ENCODE measurements around the gene OSBPL3.
A peak's percentile ranks its signal among the peaks of the same experiment; 100 is the strongest.

Gene OSBPL3

DNA sequence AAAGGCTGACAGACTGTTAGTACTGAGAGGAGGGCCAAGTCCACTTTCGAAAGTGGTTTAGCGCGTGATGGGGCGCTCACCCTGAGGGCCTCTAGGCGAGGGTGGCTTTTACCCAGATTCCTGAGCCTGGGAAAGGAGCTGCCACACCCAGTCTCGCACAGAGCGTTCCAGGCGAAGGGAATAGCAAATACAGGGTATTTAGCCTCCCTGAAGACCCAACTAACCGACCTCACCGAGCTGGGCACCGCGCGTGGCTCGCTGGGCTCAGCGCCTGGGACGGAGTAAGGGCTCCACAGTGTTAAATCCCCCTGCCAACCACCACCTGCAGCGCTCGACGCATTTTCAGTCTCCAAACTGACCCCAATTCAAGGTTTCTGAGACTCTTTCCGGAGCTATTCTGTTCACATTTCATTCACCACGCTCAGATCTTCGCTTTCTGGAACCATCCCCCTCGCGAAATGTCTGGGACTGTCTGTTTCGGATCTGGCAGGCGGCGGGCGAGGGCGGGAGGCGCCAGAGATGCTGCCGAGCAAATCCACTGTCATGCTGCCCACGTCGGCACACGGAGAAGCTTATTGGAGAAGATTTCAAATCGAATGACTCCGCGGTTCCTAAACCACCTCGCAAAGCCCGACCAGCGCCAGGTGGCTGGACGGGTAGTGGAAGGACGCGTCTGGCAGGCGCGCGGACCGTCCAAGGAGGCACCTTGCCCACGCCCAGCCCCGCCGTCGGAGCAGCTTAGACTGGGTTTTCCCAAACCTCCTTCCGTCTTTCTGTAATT, 1.4 kb upstream of the OSBPL3 start:
- peak in 3 of 4 experiments; percentile 19 to 43 (median 33) for DNase-seq (ENCODE audit: low read depth in 4 of 4, low spot score in 1 of 4)

DNA sequence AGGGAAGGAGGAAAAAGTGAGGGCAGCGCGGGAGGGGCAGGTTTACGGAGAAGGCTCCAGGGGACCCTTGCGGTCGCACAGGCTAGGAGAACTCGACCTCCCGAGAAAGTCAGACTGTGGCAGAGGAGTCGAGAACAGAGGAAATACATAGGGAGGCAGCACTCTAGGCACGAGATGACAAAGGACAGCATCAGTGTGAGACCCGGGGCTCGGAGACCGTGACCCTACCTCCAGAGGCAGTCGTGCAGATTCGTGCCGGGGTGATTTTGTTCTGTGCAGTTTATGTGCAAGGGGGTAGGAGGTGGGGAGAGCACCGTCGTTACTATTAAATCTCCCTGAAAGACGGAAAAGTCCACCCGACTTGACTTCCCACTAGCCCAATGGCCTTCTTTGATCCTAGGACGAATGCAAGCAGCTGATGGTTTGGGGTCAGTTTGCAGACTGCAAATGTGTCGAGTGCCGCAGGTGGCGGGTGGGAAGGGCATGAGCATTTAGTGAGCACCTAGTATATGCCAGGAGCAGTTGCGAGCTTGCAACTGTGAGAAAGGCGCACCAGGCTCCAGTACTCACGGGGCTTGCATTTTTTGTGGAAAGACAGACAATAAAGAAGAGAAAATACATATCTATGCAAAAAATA, 674 bp upstream of the OSBPL3 start:
- DNase-seq (ENCODE audit: low read depth in 4 of 4, low spot score in 1 of 4) = peak in 1 of 4 experiments; percentile 30

DNA sequence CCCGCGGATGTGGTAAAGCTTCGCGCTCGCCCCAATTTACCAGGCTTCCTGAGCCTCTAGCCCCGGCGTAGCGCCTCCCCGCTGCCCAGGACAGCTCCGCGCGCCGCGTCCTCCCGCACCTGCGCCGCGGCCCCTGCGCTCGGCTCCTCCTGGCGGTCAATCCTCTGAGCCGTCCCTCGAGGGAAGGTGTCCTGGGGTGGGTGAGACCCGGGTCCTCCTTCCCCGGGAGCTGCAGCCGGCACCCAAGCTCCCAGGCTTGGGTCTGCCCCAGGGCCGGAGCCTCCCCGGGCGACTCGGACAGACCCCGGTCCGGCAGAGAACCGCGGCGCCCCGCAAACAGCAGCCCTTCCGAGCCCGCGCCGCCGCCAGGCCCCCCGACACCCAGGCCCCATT, 512 bp downstream of the OSBPL3 start:
- peak in 3 of 4 experiments; percentile 42 to 75 (median 59) for DNase-seq (ENCODE audit: low read depth in 4 of 4, low spot score in 1 of 4)

DNA sequence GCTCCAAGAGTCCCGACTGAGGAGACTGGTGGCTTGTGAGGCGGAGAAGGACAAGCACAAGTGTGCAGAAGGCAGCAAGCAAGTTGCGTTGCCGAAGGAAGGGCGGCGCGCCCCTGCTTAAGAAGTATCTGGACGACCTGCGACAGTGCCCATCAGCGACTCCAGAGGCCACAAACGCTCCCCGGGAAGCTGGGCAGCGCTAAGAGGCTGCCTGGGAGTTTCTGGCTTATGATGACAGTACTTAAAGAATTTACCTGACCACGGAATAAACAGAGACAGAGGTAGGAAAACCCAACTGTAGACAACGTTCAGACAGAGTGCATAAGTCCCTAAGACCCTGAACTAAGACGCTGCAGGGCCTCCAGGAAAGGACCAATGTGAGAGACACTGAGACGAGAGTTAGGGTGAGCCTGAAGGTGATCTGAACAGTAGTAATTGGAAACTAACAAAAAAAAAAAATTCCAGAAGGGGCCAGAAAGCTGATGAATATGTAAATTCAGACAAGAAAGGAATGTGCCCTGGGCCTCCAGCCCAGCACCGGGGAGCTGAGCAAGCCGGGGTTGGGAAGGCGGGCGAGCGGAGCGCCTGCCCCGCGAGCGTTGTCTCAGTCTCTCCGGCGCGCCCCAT, 1.0 kb downstream of the OSBPL3 start:
- no peak for DNase-seq (ENCODE audit: low read depth in 4 of 4, low spot score in 1 of 4)

DNA sequence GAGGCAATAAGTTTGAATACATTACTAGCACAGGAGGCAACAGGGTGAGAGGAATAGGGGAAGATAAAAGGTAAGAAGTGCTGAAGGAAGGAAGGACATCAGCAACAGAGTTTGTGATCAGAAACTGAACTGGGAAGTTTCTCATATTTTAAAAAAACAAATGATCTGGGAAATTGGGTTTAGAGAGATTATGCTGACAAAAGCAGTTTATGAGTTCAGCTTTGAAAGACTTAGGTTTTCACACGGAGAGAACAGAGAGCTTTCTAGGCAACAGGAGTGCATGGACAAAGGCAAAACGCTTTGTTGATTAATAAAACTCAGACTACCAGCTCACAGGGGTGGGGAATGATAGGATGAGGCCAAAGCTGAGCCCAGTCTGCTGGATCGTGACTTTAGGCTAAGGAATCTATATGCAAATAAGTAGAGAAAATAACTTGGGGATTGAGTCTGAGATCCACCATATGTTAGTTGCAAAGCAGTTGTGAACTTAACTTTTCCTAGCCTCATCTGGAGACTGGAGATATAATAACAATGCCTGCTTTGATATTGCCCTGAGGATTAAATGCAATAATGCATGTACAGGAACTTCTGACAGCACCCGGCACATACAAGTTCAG, 4.2 kb downstream of the OSBPL3 start:
- no peak for DNase-seq (ENCODE audit: low read depth in 4 of 4, low spot score in 1 of 4)

DNA sequence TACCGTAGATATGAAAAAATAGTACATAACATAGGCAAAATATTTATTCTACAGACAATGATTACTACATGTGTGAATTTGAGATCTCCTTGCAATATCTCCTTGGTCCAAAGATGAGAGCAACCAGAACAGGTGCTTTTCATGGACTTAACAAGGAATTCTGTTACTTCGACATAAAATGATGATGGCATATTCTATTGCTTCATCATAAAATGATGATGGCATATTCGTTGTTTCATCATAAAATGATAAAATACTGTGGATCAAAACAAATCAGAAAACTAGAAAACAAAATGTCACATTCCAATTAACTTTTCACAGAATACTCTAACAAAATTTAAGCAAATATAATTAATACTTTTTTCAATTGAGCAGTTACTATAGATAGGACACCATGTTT, 4.8 kb downstream of the OSBPL3 start:
- no peak for DNase-seq (ENCODE audit: low read depth in 4 of 4, low spot score in 1 of 4)

DNA sequence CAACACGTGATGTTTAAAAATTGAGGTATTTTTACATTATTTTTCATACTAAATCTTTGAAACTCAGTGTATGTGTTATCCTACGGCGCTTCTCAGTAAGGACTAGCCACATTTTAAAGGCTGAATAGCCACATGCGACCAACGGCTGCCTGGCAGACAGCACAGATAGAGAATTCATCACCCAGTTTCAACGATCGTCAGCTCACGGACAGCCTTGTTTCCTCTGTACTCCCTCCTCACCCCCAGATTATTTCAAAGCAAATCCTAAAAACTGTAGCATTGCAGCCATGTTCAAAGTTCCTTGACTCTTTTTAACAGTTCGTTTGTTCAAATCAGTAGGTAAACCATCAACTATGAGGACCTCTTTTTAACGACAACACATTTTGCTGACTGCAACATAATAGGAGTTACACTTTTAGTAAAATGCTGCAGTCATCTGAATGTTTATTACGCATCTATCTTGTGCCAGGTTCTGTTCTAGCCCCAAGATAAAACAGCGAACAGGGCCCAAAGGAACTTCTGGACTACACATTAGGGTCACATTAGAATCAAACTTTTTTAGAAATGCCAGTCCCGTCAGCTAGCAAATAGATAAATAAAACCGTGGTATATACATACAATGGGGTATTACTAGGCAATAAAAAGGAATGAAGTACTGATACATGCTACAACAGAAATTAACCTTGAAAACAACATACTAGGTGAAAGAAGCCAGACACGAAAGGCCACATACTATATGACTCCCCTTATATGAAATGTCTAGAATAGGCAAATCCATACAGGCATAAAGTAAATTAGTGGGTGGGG, 5.7 kb downstream of the OSBPL3 start:
- no peak for DNase-seq (ENCODE audit: low read depth in 4 of 4, low spot score in 1 of 4)

DNA sequence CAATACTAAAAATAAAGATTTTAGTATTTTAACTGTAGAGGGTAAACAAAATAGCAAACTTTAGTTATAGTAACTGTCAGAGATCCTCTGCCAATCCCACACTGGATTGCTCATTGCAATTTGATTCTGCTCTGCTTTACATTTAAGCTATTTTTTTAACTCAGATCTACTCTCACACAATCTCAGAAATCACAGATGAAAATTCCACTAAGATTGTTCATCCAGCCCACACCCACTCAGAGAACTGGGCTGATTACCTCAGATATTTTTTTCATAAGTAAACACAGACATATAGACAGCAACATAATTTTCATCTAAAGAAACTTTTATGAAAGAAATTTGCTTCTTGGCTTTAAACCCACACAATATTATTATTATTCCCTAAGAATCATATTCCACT, 7.0 kb downstream of the OSBPL3 start:
- DNase-seq (ENCODE audit: low read depth in 4 of 4, low spot score in 1 of 4) = no peak

DNA sequence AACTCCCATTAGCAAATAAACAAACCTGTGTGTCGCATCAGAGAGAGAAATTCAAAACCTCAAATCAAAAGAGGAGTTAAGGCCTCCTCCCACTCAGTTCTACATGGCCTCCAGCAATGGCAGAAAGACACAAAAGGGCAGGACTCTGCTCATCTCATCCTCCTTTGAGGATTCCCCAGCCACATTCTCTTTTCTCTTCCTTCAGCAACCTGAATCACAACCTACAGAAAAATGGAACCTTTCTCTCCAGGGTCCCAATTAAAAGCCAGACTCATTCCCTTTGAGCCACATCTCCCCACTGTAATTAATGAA, 7.9 kb downstream of the OSBPL3 start:
- DNase-seq (ENCODE audit: low read depth in 4 of 4, low spot score in 1 of 4) = no peak

DNA sequence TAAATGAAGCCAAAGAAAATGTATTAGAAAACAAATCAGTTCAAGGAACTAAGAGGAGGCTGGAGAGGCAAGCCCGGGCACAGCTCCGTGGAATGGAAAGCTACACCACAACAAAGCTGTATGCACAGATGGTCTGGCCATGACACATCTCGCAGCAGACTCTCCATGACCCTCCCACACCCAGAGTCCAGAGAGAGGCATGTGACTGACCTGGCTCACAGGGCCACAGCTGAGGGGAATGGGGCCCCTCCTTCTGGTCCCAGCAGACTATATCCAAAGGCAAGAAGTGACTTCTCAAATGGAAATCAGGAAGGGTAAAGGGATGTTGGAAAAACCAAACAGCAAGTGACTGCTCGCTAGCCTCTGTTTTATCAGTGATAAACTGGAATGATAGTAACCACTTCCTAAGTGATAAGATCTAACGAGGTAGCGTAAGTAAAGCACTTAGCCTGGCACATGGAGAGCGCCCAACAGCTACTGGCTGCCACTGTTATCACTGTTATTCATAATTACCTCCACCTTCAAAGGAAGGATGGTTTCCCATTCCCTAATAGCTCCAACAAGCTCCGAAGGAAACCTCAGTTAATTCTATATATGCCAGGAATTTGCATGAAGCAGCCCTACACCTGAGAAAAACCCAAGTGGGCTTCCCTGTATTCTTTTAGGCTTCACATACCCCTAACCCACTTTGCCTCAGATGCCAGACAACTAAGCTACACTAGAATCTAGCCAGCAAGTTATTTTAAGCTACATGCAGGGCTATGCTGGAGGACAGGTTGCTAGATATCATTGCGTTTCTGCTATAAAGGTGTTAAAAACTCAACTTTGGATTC, 8.4 kb downstream of the OSBPL3 start:
- DNase-seq (ENCODE audit: low read depth in 4 of 4, low spot score in 1 of 4) = no peak

DNA sequence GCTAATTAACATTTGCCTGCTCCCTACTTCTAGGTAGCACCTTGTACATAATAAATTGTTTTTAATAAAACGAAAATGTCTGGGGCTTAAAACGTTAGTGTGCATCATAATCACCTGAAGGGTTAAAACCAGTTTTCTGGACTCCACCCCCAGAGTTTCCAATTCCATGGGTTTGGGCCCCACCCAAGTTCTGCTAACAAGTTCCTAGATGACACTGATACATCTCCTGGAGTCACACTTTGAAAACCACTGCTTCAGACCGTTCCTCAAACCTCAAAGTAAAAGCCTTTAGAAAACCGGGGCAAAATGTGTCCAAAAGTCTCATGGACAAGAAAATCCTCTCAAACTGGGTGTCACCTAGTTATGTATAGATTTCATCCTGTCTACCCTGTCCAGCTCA, 9.3 kb downstream of the OSBPL3 start:
- DNase-seq (ENCODE audit: low read depth in 4 of 4, low spot score in 1 of 4) = no peak

DNA sequence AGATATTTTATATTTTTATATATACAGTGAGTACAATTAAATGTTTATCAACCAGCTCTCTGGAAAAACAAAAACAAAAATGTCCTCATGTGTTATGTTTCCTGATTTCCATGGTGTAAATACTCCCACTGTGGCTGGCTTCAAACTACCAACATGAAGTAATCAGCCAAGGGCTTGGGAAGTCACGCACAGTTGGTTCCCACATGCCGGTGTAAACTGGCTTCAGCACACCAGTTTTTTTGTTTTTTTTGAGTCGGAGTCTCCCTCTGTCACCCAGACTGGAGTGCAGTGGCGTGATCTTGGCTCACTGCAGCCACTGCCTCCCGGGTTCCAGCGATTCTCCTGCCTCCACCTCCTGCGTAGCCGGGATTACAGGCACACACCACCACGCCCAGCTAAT, 11.8 kb downstream of the OSBPL3 start:
- no peak for DNase-seq (ENCODE audit: low read depth in 4 of 4, low spot score in 1 of 4)

DNA sequence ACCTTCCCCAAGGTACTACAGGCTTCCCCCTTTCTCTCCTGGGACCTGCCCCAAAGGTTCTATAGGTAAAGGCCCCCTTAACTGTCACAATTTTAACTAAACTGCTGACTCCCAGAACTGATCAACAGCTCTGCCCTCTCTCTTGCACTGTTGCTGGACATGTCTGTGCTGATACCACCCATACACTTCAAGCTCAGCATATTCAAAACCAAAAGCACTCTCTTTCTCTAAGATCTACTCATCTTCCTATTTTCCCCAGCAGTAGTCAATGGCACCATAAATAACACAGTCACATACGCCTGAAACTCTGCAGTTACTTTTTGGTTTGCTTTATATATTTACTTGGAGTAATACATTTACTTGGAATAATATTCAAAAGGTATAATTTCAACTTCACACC, 12.3 kb downstream of the OSBPL3 start:
- no peak for DNase-seq (ENCODE audit: low read depth in 4 of 4, low spot score in 1 of 4)

DNA sequence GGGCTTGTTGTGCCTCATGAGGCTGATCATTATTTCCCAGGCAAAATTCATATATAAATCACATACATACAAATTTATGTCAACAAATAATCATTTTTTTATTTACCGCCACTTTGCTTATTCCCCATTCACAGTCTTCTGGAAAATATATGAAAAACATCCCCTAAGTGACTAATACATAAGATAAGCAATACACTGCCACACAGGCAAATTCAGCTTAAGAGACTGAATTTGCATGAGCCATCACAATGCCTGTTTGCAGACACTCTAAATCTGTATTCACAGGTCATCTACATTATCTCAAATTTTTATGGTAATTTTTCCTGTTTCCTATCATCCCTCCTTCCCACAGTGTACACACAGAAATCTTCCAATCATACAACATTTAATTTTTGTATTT, 13.2 kb downstream of the OSBPL3 start:
- no peak for DNase-seq (ENCODE audit: low read depth in 4 of 4, low spot score in 1 of 4)

DNA sequence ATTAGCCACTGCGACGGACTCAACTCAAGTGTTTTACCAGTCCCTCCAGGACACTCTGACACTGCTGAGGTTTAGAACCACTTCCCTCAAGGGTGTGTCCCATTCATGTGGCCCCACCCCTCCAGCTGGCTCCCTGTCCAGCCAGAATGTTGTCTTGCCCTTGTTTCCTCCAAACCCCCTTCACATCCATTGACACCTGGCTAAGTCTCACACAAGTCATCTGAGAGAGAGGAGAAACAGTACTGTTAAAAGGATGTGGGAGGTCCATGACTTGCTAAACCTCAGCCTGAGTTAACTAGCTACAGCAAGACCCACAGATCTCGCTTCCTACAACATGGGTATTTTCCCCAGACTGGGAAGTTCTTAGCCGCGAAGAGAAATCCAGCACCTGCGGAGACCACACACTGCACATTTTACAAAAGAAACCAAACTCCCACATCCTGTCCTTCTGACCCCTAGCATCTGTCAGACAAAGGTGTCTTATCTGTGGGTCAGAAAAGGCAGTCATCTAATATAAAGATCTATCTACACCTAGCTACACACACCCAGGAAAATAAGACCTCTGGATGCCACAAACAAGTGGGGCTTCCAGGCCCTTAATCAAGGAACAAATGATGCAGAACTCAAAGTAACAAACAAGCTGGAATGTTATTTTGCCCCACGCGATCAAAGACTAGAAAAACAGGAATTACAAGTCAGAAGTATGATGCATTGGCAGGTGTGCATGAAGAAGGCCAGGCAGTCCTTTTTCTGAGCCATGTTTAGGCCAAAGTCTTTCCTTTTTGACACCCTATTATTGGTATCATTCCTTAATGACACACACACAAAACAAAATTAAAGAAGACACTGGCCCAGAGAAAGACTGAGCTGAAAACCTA, 13.9 kb downstream of the OSBPL3 start:
- DNase-seq (ENCODE audit: low read depth in 4 of 4, low spot score in 1 of 4) = no peak

DNA sequence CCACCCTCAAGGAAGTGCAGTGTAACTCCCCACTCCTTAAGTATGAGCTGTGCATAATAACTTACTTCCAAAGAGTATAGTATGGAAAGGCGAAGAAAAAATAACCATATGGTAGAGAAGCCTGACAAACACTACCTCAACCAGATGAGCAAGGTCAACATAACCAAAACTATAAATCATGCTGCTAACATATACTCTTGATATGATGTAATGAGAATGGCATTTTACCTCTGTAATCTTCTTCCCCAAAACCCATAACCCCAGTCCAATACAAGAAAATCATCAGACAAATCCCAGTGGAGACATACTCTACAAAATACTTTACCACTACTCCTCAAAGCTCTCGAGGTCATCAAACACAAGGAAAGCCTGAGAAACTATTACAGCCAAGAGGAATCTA, 15.8 kb downstream of the OSBPL3 start:
- DNase-seq (ENCODE audit: low read depth in 4 of 4, low spot score in 1 of 4) = no peak

DNA sequence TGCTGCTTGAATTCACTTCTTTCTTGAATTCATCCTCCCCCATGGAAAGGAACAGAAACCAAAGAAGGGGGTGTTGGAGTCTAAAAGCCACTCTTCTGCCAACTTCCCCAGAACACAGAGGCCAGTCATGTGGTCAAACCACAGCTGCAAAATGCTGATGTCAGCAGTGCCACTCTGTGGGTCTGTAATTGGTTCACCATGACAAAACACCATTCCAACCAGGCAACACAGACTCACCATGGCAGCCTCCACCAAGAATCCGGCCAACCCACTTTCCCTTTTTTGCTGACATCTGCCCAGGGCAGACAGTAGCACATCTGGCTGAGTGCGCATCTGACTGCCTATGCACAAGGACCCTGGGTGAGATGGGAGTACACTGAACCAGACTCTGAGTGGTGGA, 16.8 kb downstream of the OSBPL3 start:
- DNase-seq (ENCODE audit: low read depth in 4 of 4, low spot score in 1 of 4) = no peak

DNA sequence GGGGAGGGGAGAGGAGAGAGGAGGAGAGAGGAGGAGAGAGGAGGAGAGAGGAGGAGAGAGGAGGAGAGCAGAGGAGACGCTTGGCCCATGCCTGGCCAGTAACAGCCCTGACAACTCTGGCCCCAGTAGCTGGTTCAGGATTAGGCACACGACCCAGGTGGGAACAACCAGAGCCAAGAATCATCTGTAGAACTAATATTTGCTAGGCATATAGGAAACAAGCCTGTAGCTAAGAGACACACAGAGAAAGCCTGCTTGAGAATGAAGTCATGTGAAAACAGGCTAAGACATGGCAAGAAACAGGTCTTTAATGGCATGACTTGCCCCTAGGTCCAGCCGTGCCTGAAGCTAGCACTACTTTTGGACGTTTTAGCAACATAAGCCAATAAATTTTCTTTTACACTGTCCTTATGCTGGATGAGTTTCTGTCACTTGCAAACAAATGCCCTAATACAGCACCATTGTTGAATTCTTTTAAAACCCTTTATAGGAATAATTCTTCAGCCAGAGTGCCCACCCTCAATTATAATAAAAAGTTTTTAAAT, 17.5 kb downstream of the OSBPL3 start:
- no peak for DNase-seq (ENCODE audit: low read depth in 4 of 4, low spot score in 1 of 4)

Data from stimulated activated CD4-positive, alpha-beta T cell treated with anti-CD3 and anti-CD28 coated beads, Interleukin-1b, Interleukin-23, amount 100 ng/mL, for 24 hours (primary cell).